ENCODE measurements around the gene PTPRO. TPM values are rescaled to one million over a fixed set of nuclear protein-coding genes. Genes with fewer than 3 reads are reported as not detected.

Gene PTPRO
- total RNA-seq, 1 experiment from 2014 or later: 0.52 TPM

- Histone ChIP-seq H3K4ac (ENCODE audit: low read depth, low read length) (no peak overlapping the region), H3K18ac (ENCODE audit: insufficient read length, low read depth, low read length) (no peak overlapping the region), H3K79me2 (ENCODE audit: insufficient read depth, low read length) (no peaks in the 10 kb centered on the region), H3K4me2 (ENCODE audit: insufficient read depth, insufficient read length, low read length) (no peak overlapping the region), H3K14ac (ENCODE audit: insufficient read depth, low read length) (no peak overlapping the region), H3K4me1 (ENCODE audit: insufficient read depth, low read length) (no peaks in the 10 kb centered on the region), H4K8ac (replicated peaks; ENCODE audit: insufficient read length, low read depth, low read length) (no peak overlapping the region), H3K9me3 (ENCODE audit: control insufficient read depth, low read depth, low read length) (no peaks in the 10 kb centered on the region), H3K27ac (ENCODE audit: insufficient read length, low read depth, low read length) (no peak overlapping the region), H4K20me1 (ENCODE audit: control insufficient read depth, insufficient read depth, insufficient read length) (no peaks in the 10 kb centered on the region), H2AK5ac (ENCODE audit: insufficient read length, low read length) (no peak overlapping the region), H4K91ac (ENCODE audit: insufficient read length, low read depth, low read length) (no peak overlapping the region), H2BK5ac (ENCODE audit: insufficient read length, low read length) (no peak overlapping the region), H4K5ac (ENCODE audit: insufficient read length, low read depth, low read length) (no peak overlapping the region), H2BK12ac (ENCODE audit: insufficient read length, low read depth, low read length) (no peak overlapping the region), H3K23ac (ENCODE audit: insufficient read length, low read depth, low read length) (no peak overlapping the region), H3K27me3 (ENCODE audit: insufficient read depth, low read length) (no peaks in the 10 kb centered on the region), H3K9ac (ENCODE audit: extremely low read depth, insufficient read length, low read length) (no peak overlapping the region), H3K23me2 (ENCODE audit: insufficient read length, low read depth, low read length, poor library complexity, severe bottlenecking) (no peaks in the 10 kb centered on the region), H3K56ac (ENCODE audit: insufficient read length, low read depth, low read length) (no peak overlapping the region), H3T11ph (ENCODE audit: low read length) (no peak overlapping the region), H2AFZ (ENCODE audit: low read length) (no peak overlapping the region), H2BK15ac (ENCODE audit: low read depth, low read length) (no peak overlapping the region), H2BK120ac (ENCODE audit: low read depth, low read length, poor library complexity, severe bottlenecking) (no peak overlapping the region), H3K79me1 (ENCODE audit: insufficient read depth, low read depth, low read length, poor library complexity, severe bottlenecking) (no peaks in the 10 kb centered on the region), H2BK20ac (ENCODE audit: low read depth, low read length, poor library complexity, severe bottlenecking) (no peak overlapping the region)
- H3K27me3 Mint-ChIP-seq (ENCODE audit: low read depth): peaks cover 3% of the 10 kb centered on the region; the same call in 1 of the 2 replicates
- H3K9me3 Mint-ChIP-seq: peaks cover 23 to 32% of the 10 kb centered on the region in 2 experiments
- no peak overlapping the region for H3K27ac Mint-ChIP-seq
- DNase-seq: no peak
- H3K4me1 Mint-ChIP-seq: no peaks in the 10 kb centered on the region
- no CpG with 5 or more reads among the region's 2 CpGs for WGBS (ENCODE audit: extremely low coverage, insufficient read length, low lambda C conversion rate)
- peaks cover 0 to 11% (median 9%) of the 10 kb centered on the region in 3 experiments; a peak in 5 of 7 replicates for H3K36me3 Mint-ChIP-seq (ENCODE audit: insufficient read depth in 1 of 3, low read depth in 3 of 3)
- no peak for TF ChIP-seq CTCF (conservative IDR thresholded peaks at IDR 0.05)
- no peak overlapping the region for H3K4me3 Mint-ChIP-seq
Observed at GRCh38 chr12:15304296-15304695, 18.0 kb upstream of the PTPRO start.

All from H9 (cell line).